Hepatocyte (in vitro differentiated cells): ENCODE results near the gene TMEM50A. TPM values are rescaled to one million over a fixed set of nuclear protein-coding genes. Genes with fewer than 3 reads are reported as not detected.
"Not testable (repeated sequence)": the region's sequence is repeated elsewhere in the genome, so short reads cannot be mapped to it uniquely, and the experiment has no call there.

Experiments used
- DNase-seq: peaks from one replicate; pipeline ENCODE4 v3.0.0-alpha.2; 2016; ENCODE audit warnings: low spot score
- H2AFZ ChIP-seq: fragments of 200-600 bp; sonication (generic); 2 replicates; pipeline ENCODE4 v1.6.0; 2016; ENCODE audit warnings: antibody characterized with exemption, mild to moderate bottlenecking
- H3K27ac ChIP-seq: fragments of 200-600 bp; sonication (generic); 2 replicates; pipeline ENCODE4 v1.5.1; 2016; ENCODE audit warnings: mild to moderate bottlenecking
- H3K27me3 ChIP-seq: fragments of 200-600 bp; sonication (generic); 2 replicates; pipeline ENCODE4 v1.6.1; 2016
- H3K36me3 ChIP-seq: fragments of 200-600 bp; sonication (generic); replicated peaks from 2 replicates; pipeline ENCODE4 v1.5.1; 2016; ENCODE audit warnings: low read depth; ENCODE audit not compliant: insufficient read depth
- H3K4me1 ChIP-seq: fragments of 200-600 bp; sonication (generic); 2 replicates; pipeline ENCODE4 v1.5.1; 2016; ENCODE audit warnings: mild to moderate bottlenecking, moderate library complexity; ENCODE audit not compliant: insufficient read depth
- H3K4me2 ChIP-seq: fragments of 200-600 bp; sonication (generic); 2 replicates; pipeline ENCODE4 v1.6.0; 2016
- H3K4me3 ChIP-seq: fragments of 200-600 bp; sonication (generic); 2 replicates; pipeline ENCODE4 v1.5.1; 2016; ENCODE audit warnings: mild to moderate bottlenecking
- H3K79me2 ChIP-seq: fragments of 200-600 bp; sonication (generic); 2 replicates; pipeline ENCODE4 v1.6.0; 2017; ENCODE audit warnings: mild to moderate bottlenecking
- H3K9me2 ChIP-seq: fragments of 200-600 bp; sonication (generic); replicated peaks from 2 replicates; pipeline ENCODE4 v1.6.0; 2017; ENCODE audit warnings: mild to moderate bottlenecking; ENCODE audit not compliant: insufficient read depth
- H3K9me3 ChIP-seq: fragments of 200-600 bp; sonication (generic); 2 replicates; pipeline ENCODE4 v1.5.1; 2016; ENCODE audit warnings: low read depth, mild to moderate bottlenecking
- H4K20me1 ChIP-seq: fragments of 200-600 bp; sonication (generic); 2 replicates; pipeline ENCODE4 v1.6.0; 2016; ENCODE audit warnings: mild to moderate bottlenecking; ENCODE audit not compliant: insufficient read depth, poor library complexity, severe bottlenecking
- EZH2 ChIP-seq: fragments of 200-600 bp; sonication (generic); IDR thresholded peaks from 2 replicates; pipeline ENCODE4 v1.6.1; 2016; ENCODE audit warnings: antibody characterized with exemption, mild to moderate bottlenecking, borderline replicate concordance
- EZH2phosphoT487 ChIP-seq: fragments of 200-600 bp; sonication (generic); IDR thresholded peaks from one replicate; pipeline ENCODE4 v1.6.1; 2018; ENCODE audit warnings: antibody characterized with exemption, mild to moderate bottlenecking, low read depth, moderate library complexity; ENCODE audit not compliant: unreplicated experiment, severe bottlenecking
- WGBS: methylation state at CpG from one replicate; pipeline ENCODE4 v1.1.6; 2016; ENCODE audit warnings: low lambda C conversion rate; ENCODE audit errors: missing lambda C conversion rate; 5-methylcytosine and 5-hydroxymethylcytosine counted together
- polyA plus RNA-seq: library from polyadenylated mRNA; unstranded; fragments of >200 nt; fragmentation: Nextera tagmentation; extraction: Ambion mirVana; gene quantifications from 2 replicates; pipeline ENCODE4 v1.2.1, GENCODE V29; 2016
- total RNA-seq: library from RNA; depleted of rRNA; stranded (reverse); fragments of >200 nt; gene quantifications from 2 replicates; pipeline ENCODE4 v1.2.3, GENCODE V29; 2014
- TF ChIP-seq, protein P1 (sequence below): fragments of 200-600 bp; sonication (generic); IDR thresholded peaks from 2 replicates; pipeline ENCODE4 v1.5.1; 2016; ENCODE audit warnings: antibody characterized with exemption, mild to moderate bottlenecking; ENCODE audit not compliant: poor library complexity

The TMEM50A gene
- total RNA-seq (98.2 and 99.1 TPM in 2 replicates), polyA plus RNA-seq (136 and 151 TPM in 2 replicates)

DNA sequence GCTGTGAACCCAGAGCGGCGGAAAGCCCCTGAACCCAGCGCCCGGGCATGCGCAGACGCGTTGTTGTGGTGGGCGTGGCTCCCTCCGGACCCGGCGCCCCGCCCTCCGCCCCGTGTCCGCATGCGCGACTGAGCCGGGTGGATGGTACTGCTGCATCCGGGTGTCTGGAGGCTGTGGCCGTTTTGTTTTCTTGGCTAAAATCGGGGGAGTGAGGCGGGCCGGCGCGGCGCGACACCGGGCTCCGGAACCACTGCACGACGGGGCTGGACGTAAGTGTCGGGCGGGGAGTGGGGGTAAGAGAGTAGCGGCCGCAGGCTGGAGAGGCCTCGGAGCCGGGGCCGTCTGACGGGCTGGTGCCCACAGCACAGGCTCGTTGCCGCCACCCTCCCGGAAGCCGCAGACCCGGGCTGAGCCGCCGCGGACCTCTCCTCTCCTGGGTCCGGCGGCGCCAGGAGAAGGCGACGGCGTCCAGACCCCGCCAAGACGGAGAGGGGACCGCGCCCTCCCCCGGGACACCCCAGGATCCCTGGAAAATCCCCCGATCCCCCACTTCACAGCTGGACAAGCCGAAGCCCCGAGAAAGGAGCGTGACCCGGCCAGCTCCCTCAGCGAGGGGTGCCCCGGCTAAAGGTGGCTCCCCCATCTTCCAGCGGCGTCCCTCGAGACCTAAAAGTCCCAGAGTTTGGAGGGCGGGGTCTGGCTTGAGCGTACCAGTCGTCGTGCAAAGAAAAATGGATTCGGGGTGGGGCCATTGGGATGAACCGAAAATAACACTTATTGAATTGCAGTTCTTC, at the start of gene TMEM50A:
TSS of gene TMEM50A (plus strand) at position 147 of the 794 bp plus-strand sequence. CDS start 2,153 bp downstream, outside the sequence.
- DNase-seq: peak; percentile 91
- peaks cover 12% of the 10 kb centered on the region for H3K4me1 ChIP-seq
- WGBS: 2% methylated on average over 51 of the region's 75 CpGs
- H3K4me3 ChIP-seq: peak within 1 kb of the TSS; percentile 83
- H3K79me2 ChIP-seq: peaks cover 49% of the 10 kb centered on the region
- no peaks in the 10 kb centered on the region for H3K27me3 ChIP-seq
- peak within 1 kb of the TSS; percentile 73 for H2AFZ ChIP-seq
- peaks cover 19% of the 10 kb centered on the region for H4K20me1 ChIP-seq
- no peaks in the 10 kb centered on the region for H3K9me2 ChIP-seq
- H3K36me3 ChIP-seq: no peaks in the 10 kb centered on the region
- no peak for TF ChIP-seq EZH2
- TF ChIP-seq EZH2phosphoT487: no peak
- TF ChIP-seq, protein P1, sequence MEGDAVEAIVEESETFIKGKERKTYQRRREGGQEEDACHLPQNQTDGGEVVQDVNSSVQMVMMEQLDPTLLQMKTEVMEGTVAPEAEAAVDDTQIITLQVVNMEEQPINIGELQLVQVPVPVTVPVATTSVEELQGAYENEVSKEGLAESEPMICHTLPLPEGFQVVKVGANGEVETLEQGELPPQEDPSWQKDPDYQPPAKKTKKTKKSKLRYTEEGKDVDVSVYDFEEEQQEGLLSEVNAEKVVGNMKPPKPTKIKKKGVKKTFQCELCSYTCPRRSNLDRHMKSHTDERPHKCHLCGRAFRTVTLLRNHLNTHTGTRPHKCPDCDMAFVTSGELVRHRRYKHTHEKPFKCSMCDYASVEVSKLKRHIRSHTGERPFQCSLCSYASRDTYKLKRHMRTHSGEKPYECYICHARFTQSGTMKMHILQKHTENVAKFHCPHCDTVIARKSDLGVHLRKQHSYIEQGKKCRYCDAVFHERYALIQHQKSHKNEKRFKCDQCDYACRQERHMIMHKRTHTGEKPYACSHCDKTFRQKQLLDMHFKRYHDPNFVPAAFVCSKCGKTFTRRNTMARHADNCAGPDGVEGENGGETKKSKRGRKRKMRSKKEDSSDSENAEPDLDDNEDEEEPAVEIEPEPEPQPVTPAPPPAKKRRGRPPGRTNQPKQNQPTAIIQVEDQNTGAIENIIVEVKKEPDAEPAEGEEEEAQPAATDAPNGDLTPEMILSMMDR: no peak
- peak within 1 kb of the TSS; percentile 99 for H3K4me2 ChIP-seq
- no peaks in the 10 kb centered on the region for H3K9me3 ChIP-seq
- peak within 1 kb of the TSS; percentile 98 for H3K27ac ChIP-seq

DNA sequence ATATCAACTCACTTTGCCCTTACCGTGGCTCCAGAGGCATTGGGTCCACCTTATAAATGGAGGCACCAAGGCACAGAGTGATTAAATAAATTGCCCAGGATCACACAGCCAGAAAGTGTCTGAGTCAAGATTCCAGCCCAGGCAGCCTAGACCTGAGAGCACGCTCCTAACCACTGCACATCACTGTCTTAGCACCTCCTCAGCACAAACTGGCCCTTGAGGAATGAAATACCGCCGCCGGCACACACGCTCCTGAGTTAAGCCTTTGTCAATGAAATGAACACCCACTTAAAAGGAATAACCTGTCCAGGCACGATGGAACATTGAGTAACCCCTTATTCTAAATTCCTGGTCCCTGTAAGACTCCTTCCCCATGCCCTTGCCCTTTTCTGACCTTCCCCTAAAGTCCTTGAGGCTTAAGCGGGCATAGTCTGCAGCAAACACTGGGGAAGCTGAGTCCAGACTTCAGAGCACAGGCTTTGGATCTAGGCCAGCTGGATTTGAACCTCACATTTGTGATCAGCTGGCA, 49.5 kb upstream of the TMEM50A start:
- not testable (repeated sequence) for H3K27ac ChIP-seq, H3K9me2 ChIP-seq, H3K4me1 ChIP-seq, H3K4me3 ChIP-seq, H3K4me2 ChIP-seq, H2AFZ ChIP-seq, H3K36me3 ChIP-seq, H3K79me2 ChIP-seq, H3K27me3 ChIP-seq, H4K20me1 ChIP-seq, DNase-seq, H3K9me3 ChIP-seq
- 90% methylated on average over 4 of the region's 8 CpGs for WGBS

DNA sequence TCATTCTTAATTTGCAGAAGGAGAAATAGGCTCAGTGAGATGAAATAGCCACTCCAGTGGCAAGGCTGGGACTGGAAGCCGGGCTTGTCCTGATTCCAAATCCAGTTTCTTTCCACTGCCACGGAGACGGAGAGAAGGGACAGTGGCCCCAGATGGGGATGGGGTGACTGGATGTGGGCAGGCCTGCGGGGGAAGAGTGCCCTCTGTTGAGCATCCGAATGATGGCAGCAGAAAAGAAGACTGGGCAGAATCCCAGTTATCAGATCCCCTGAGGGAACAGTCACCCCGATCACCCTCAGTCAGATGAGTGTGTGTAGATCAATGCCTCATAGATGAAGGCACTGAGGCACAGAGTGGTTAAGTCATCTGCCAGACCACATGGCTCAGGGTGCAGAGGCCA, 48.1 kb upstream of the TMEM50A start:
- not testable (repeated sequence) for H2AFZ ChIP-seq, H3K36me3 ChIP-seq, H3K27ac ChIP-seq, H3K4me1 ChIP-seq, DNase-seq, H4K20me1 ChIP-seq, H3K4me3 ChIP-seq, H3K9me2 ChIP-seq, H3K27me3 ChIP-seq, H3K79me2 ChIP-seq, H3K4me2 ChIP-seq, H3K9me3 ChIP-seq
- 8% methylated on average over 4 of the region's 6 CpGs for WGBS

DNA sequence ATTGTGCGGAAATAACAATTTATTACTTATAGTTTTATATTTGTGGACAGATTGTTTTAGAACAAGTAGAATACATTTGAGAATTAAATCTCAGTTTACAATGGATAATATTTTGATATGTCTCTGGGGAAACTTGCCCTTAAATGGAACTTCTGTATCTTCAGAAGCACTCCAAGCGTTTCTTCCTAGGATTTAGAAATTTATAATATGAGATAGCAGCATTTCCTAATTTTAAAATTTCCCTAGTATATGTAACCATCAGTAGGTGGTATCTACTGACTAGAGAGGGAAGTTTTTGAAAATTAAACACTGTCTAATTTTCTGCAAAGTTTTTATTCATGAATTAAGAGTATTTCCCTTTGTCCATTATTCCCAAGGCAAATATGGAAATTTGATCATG, 44.7 kb upstream of the TMEM50A start:
- H3K27me3 ChIP-seq, H4K20me1 ChIP-seq, H3K4me3 ChIP-seq, H3K4me2 ChIP-seq, H3K27ac ChIP-seq, H3K9me2 ChIP-seq, H3K9me3 ChIP-seq, H2AFZ ChIP-seq, H3K4me1 ChIP-seq, DNase-seq, H3K79me2 ChIP-seq, H3K36me3 ChIP-seq: not testable (repeated sequence)
- WGBS: 85% methylated on average over 2 of the region's 2 CpGs

DNA sequence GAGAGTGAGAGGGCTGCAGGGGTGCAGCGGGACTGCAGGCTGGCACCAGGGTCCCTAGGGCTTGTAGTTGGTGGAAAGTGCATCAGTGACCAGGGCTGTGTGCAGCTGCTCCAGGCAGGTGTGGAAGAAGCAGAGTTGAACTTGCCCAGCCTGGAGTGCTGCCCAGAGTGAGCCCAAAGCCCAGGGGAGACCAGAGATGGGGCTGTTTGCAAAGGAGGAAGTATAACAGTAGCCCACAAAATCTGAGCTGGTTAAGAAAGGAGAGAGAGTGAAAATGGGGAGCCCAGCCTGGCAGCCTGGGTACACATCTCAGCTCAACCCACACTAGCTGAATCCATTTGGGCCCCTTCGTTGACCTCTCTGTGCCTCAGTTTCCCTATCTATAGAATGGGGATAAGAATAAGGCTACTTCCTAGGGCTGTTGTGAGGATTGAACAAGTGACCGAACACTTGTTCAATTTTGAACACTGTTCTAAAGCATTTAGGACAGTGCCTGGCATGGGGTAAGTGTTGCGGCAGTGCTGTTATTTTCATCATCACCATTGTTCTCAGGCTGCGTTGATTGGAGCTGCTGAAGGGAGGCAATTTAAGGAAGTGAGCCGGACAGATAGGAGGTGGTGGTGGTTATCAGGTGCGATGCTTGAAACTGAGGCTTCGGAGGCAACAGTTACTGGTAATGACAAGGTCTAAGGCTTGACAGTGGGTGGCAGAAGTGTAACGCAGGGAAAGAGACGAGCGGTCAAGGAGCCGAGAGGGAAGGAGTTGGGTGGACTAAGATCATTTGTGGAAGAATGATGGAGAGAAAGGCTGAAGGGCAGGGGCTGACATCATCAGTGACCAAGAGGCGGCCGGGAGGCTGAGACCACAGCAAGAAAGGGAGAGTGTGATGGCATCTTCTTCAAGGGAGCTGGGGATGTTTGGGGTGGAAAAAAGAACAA, 43.0 kb upstream of the TMEM50A start:
- not testable (repeated sequence) for H3K27me3 ChIP-seq, H3K4me1 ChIP-seq, H2AFZ ChIP-seq, H3K4me3 ChIP-seq, H3K27ac ChIP-seq, H4K20me1 ChIP-seq, H3K36me3 ChIP-seq, H3K9me3 ChIP-seq, H3K79me2 ChIP-seq, H3K4me2 ChIP-seq, DNase-seq, H3K9me2 ChIP-seq
- WGBS: no CpG with 5 or more reads among the region's 14 CpGs

DNA sequence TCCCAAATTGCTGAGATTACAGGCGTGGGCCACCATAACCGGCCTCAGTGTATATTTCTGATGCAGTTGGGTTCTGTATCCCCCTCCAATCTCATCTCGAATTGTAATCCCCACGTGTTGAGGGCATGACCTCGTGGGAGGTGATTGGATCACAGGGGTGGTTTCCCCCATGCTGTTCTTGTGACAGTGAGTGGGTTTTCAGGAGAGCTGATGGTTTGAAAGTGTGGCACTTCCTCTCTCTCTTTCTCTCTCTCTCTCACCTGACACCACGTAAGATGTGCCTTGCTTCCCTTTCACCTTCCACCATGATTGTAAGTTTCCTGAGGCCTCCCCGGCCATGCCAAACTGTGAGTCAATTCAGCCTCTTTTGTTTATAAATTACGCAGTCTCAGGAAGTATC, 41.6 kb upstream of the TMEM50A start:
- not testable (repeated sequence) for H4K20me1 ChIP-seq, H3K27ac ChIP-seq, H3K4me2 ChIP-seq, H3K27me3 ChIP-seq, H3K9me3 ChIP-seq, H3K4me1 ChIP-seq, DNase-seq, H3K36me3 ChIP-seq, H3K4me3 ChIP-seq, H3K79me2 ChIP-seq, H3K9me2 ChIP-seq, H2AFZ ChIP-seq
- WGBS: 73% methylated on average over 7 of the region's 8 CpGs

DNA sequence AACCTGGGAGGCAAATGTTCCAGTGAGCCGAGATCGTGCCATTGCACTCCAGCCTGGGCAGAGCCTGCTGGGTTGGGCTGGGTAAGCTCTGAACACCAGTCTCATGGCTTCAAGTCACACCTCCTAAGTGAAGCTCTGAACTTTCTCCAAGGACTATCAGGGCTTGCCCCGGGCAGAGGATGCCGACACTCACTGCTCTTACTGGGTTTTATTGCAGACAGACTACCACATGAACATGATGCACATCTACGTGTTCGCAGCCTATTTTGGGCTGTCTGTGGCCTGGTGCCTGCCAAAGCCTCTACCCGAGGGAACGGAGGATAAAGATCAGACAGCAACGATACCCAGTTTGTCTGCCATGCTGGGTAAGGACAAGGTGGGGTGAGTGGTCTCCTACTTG, 37.4 kb upstream of the TMEM50A start:
- H3K9me3 ChIP-seq, H3K4me2 ChIP-seq, H3K79me2 ChIP-seq, H3K4me3 ChIP-seq, H3K27me3 ChIP-seq, H3K9me2 ChIP-seq, H3K27ac ChIP-seq, DNase-seq, H4K20me1 ChIP-seq, H3K36me3 ChIP-seq, H3K4me1 ChIP-seq, H2AFZ ChIP-seq: not testable (repeated sequence)
- WGBS: 68% methylated on average over 7 of the region's 9 CpGs
